GM18873 (cell line): Measurements from ENCODE around the gene KCTD10.
"Not testable (repeated sequence)": the region's sequence is repeated elsewhere in the genome, so short reads cannot be mapped to it uniquely, and the experiment has no call there.

Source experiments
- ATAC-seq: cut with Tn5 transposase; IDR thresholded peaks from one replicate; pipeline ENCODE4 v1.9.1; 2021; ENCODE audit warnings: mild to moderate bottlenecking, moderate library complexity, moderate number of reproducible peaks; ENCODE audit not compliant: unreplicated experiment, low FRiP score

KCTD10 gene

DNA sequence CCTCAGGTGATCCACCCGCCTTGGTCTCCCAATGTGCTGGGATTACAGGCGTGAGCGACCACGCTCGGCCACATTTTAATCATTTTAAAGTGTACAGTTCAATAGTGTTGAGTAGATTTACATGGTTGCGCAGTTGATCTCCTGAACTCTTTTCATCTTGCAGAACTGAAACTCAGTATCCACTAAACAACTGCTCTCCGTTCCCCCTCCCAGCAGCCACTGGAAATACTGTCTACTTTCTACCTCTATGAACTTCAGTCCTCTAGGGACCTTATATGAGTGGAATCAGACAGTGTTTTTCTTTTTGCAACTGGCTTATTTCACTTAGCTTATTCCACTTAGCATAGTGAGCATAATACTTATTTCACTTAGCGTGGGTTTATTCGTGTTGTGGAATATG is 53.7 kb downstream of the KCTD10 start:
- no peak for ATAC-seq

DNA sequence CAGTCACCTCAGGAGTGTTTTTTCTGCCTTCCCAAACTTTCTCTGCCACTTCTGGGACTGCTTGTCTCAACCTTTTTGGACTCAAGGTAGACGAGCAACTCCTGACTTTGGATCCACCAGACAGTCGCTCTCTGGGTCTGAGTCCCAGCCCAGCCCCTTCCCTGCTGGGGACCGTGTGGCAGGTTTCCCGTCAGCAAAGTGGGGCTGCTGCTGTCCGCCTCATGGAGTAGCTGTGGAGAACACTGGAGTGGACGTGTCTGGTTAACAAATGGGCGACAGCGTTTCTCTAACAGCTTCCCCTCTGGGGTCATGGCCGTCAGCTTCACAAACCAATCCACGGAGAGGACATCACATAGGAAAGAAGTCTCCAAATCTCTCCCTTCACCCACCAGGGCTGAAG is 54.8 kb downstream of the KCTD10 start:
- no peak for ATAC-seq

DNA sequence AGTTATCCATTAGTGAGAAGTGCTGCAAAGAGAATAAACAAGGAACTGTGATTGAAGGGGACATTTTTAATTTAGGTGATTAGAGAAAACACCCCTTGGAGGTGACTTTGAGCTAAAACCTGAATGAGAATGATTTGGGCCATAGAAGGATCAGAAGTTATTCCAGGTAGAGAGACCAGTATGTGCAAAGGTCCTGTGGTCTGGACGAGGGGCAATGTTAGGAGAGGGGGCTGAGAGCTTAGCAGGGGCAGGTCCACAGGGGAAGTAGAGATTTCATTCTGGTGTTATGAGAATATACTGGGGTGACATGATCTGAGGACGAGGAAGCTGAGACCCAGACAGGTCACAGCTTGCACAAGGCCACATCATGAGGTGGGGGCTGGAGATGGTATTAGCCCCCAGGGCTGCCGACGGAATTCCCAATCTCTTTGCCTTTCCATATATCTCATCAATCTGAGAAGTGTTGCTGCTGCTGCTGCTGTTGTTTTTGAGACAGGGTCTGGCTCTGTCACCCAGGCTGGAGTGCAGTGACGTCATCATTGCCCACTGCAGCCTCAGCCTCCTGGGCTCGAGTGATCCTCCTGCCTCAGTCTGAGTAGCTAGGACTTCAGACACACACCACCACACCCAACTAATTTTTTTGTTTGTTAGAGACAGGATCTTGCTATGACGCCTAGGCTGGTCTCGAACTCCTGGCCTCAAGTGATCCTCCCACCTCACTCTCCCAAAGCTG is 55.6 kb downstream of the KCTD10 start:
- no peak for ATAC-seq

DNA sequence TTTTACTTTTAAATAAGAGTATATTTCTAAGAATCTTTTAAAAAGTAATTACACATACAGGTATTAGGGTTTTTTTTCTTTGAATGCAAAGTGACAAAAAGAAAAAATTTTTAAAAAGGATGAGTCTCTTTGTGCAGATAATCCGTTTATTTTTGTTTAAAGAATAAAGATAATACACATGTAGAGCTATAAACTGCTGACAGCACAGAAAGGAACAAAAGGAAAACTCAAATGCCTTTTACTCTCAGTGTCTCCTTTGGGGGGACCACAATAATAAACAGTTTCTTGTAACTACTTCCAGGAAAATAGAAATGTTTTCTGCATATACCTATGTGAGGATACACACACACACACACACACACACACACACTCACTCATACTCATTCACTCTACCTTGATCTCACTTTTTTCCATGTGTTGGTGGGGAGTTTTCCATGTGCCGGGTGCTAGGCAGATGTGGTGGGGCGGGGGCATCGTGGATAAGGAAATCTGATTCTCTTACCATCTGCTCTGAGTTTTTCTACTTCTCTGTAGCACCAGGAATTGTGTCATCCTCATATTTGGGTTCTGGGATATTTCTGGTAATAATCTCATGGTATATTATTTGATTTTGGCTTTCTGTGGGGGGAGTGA is 58.1 kb downstream of the KCTD10 start:
- ATAC-seq, result no peak

DNA sequence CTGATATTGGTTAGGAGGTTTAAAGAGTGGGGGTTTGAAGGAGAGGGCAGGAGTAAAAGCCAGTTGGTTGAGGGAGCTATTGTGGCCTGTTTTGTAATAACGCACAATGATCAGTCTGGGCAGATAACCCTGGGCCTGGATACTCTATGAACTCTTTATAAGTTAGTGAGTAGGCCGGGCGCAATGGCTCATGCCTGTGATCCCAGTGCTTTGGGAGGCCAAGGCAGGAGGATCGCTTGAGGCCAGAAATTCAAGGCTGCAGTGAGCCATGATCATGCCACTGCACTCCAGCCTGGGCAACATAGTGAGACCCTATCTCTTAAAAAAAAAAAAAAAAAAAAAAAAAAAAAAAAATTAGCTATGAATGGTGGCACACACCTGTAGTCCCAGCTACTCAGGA is 71.0 kb downstream of the KCTD10 start:
- ATAC-seq, result not testable (repeated sequence)

DNA sequence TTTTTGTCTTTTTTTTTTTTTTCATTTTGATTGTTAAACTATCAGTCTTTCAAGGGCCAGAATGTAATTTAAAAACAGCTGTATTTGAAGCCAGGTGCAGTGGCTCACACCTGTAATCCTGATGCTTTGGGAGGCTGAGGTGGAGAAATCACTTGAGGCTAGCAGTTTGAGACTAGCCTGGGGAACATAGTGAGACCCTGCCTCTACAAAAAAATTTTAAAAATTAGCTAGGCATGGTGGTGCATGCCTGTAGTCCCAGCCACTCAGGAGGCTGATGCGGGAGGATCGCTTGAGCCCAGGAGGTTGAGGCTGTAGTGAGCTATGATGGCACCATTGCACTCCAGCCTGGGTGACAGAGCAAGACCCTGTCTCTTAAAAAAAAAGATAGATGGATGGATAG is 72.3 kb downstream of the KCTD10 start:
- not testable (repeated sequence) for ATAC-seq
